Measurements from ENCODE around the gene DUS4L.

- no peak for TF ChIP-seq TAF1 (IDR thresholded peaks at IDR 0.05; ENCODE audit: low read depth)
- TF ChIP-seq CTCF (IDR thresholded peaks at IDR 0.05; ENCODE audit: poor library complexity, severe bottlenecking): no peak
- TF ChIP-seq POLR2AphosphoS5 (IDR thresholded peaks at IDR 0.05): no peak
- TF ChIP-seq EZH2 (IDR thresholded peaks at IDR 0.05; ENCODE audit: borderline replicate concordance, insufficient read depth, low read length, poor library complexity, severe bottlenecking): no peak
These were observed 28.7 kb downstream of the DUS4L start for GRCh38 chr7:107592361-107593024.

Data from neural cell (in vitro differentiated cells).